NCI-H69 (cell line): Measurements from ENCODE around the gene RAPGEF5.

Experiments used
- DNase-seq: peaks from one replicate; lab custom pipeline; 2025; lab: John Stamatoyannopoulos, UW

RAPGEF5 gene

GRCh38 chr7:22377703-22378102, 20.7 kb upstream of the RAPGEF5 start:
- DNase-seq: no peak

GRCh38 chr7:22375359-22376048, 18.6 kb upstream of the RAPGEF5 start:
- peak; percentile 38 for DNase-seq

GRCh38 chr7:22373911-22374310, 17.0 kb upstream of the RAPGEF5 start:
- no peak for DNase-seq

- no peak for DNase-seq
These were observed 16.4 kb upstream of the RAPGEF5 start for GRCh38 chr7:22373388-22373787.

GRCh38 chr7:22372863-22373262, 15.9 kb upstream of the RAPGEF5 start:
- DNase-seq: no peak

GRCh38 chr7:22371878-22372277, 14.9 kb upstream of the RAPGEF5 start:
- no peak for DNase-seq

GRCh38 chr7:22364900-22365299, 7.9 kb upstream of the RAPGEF5 start:
- DNase-seq: peak; percentile 89

- peak; percentile 60 for DNase-seq
These were observed 6.9 kb upstream of the RAPGEF5 start for GRCh38 chr7:22363756-22364422.

- peak; percentile 97 for DNase-seq
These were observed 4.8 kb upstream of the RAPGEF5 start for GRCh38 chr7:22361795-22362194.

GRCh38 chr7:22361320-22361719, 4.4 kb upstream of the RAPGEF5 start:
- DNase-seq: peak; percentile 72

- DNase-seq: no peak
These were observed 2.1 kb upstream of the RAPGEF5 start for GRCh38 chr7:22358820-22359697.

- DNase-seq: peak; percentile 93
These were observed 589 bp upstream of the RAPGEF5 start for GRCh38 chr7:22357311-22358175.

- peak; percentile 67 for DNase-seq
These were observed 803 bp downstream of the RAPGEF5 start for GRCh38 chr7:22356010-22356691.

- DNase-seq: no peak
These were observed 1.3 kb downstream of the RAPGEF5 start for GRCh38 chr7:22355620-22356009.

- no peak for DNase-seq
These were observed 2.5 kb downstream of the RAPGEF5 start for GRCh38 chr7:22354462-22354861.

- DNase-seq: no peak
These were observed 4.1 kb downstream of the RAPGEF5 start for GRCh38 chr7:22352887-22353286.

- no peak for DNase-seq
These were observed 5.1 kb downstream of the RAPGEF5 start for GRCh38 chr7:22351878-22352277.

GRCh38 chr7:22351329-22351692, 5.6 kb downstream of the RAPGEF5 start:
- DNase-seq: peak; percentile 36

- peak; percentile 34 for DNase-seq
These were observed 6.3 kb downstream of the RAPGEF5 start for GRCh38 chr7:22350466-22351328.

- no peak for DNase-seq
These were observed 8.6 kb downstream of the RAPGEF5 start for GRCh38 chr7:22348379-22348778.
